AG20443 (cell line): ENCODE results near the gene NCR2.
"Not testable (repeated sequence)": the region's sequence is repeated elsewhere in the genome, so short reads cannot be mapped to it uniquely, and the experiment has no call there.

Source experiments
- DNase-seq: peaks from one replicate; pipeline ENCODE4 v3.0.0; 2012; ENCODE audit warnings: low spot score, mixed read lengths

The NCR2 gene, protein sequence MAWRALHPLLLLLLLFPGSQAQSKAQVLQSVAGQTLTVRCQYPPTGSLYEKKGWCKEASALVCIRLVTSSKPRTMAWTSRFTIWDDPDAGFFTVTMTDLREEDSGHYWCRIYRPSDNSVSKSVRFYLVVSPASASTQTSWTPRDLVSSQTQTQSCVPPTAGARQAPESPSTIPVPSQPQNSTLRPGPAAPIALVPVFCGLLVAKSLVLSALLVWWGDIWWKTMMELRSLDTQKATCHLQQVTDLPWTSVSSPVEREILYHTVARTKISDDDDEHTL

DNA sequence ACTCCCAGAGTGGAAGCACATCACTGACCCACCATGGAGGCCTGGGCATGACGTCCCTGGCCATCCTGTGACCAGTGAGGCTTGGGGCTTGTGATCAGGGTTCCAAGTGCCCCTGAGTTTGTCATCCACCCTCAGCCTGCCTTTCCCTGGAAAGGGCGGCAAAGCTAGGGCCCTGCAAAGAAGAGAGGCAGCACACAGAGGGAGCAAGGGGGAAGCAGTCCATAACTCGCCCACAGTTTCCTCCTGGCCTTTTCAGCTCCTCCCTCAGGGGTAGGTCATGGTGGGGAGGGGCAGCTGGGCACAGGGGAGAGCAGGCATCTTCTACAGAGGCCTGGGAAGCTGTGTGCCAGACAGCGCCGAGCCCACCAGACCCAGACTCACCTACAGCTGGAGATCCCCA, at the start of gene NCR2:
Gene NCR2, plus strand, starts transcription at position 313 of the 400 bp plus-strand sequence. CDS start 269 bp downstream, outside the sequence.
- DNase-seq: no peak

DNA sequence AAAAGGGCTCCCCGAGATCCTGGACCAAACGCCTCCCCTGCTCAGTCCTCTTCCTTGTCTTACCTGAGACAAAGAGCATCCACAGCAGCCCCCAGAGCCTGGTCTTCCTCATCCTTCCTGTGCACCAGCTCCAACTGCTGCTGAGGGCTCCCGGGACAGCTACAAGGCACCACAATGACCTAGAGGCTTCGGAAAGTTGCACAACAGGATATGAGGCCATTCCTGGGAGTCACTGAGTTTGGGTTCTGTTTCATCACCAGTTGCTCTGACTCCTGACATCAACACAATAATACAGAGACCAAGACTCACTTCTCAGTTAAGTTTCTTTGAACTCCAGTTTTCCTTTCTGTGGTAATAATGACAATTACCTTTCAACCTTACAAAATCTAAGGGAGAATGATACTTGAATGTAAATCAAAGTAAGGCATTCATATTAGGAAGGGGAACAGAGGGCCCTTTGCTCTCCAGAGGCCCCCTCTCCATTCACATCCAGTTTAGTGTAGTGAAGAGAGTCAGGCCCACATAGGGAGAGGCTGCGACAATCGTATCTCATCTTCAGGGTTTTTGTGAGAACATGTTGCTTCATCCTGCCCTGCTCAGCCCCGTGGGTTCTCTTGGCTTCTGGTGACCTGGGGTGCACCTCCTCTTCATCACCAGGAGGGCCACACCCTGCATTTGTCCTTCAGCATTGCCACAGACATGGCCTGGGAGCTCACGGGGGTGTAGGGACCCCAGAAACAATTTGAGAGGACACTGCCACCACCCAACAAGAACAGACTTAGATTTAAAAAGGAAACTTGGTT, 48.7 kb upstream of the NCR2 start, which contains the start of gene TREM1:
Gene TREM1, minus strand, starts transcription at position 139 of the 803 bp plus-strand sequence. Its CDS starts 27 bp downstream, at position 112.
- peak; percentile 38 for DNase-seq

DNA sequence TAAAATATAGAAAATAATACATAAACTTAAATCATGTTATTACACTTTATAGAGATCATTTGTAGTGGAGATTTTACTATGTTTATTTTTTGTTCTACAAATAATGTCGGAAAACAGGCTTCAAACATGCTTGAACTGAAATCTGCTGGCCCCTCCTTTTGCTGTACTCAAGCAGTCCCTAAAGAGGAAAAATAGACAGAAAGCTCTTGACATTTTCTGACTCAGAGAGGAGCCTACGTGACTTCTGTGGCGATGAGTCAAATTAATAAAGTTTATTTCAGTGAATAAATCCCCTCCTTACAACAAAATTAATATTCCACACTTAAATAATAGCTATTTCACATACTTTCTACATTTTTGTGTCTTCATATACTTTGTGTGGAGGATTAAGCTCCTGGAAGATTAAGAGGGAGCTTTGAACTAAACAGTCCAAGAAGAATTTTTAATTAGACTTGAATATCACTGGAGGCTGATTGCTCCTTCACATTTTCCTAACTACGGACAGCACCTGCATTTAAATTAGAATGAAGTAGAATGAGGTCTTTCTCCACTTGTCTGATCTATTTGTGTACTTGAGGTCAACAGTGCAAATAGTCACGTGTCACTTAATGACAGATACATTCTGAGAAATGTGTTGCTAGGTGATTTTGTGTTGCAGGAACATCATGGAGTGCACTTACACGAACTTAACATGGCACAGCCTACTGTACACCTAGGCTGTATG, 47.2 kb upstream of the NCR2 start:
- no peak for DNase-seq

DNA sequence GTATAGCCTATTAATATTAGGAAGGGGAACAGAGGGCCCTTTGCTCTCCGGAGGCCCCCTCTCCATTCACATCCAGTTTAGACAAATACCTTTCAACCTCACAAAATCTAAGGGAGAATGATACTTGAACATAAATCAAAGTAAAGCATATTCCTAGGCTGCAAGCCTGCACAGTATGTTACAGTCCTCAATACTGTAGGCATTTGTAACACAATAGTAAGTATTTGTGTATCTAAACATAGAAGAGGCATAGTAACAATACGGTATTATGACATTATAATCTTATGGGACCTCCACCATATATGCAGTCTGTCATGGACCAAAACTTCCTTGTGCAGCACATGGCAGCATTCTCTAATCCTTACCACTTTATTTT, 46.7 kb upstream of the NCR2 start:
- DNase-seq: no peak

DNA sequence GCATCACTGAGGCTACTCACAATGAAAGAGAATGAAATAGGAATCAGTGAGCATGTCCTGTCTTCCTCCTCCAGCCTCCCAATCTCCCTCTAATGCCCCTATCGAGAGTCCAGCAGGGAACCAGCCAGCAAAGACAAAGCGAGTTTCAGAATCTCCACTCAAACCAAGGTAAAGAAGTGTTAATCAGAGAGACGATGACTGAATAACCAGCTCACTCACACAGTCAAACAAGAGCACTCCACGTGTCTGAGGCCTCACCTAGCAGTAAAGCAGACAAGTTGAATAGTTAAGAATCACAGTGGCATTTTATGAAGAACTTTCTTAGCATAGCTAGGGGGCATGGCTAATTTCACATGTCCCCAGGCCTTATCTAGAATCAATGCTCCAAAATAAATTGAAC, 45.6 kb upstream of the NCR2 start:
- DNase-seq: no peak

DNA sequence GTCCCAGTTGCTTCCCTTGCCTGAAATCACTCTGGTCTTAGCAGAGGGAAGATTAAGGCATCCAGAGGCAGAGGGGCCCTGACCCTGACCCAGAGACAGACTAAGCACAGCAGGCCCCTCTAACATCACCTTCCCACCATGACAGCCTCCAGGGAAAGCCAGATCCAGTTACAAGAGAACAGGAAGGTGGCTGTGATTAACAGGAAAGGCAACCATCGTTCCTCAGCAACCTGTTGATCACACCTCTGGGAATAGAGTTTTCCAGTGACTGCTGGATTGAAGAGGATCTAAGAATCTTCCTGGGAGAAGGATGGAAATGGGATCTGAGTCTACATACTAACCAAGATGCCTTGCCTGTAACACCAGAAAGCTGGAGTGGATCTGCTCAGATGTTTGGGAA, 43.7 kb upstream of the NCR2 start:
- DNase-seq: no peak

DNA sequence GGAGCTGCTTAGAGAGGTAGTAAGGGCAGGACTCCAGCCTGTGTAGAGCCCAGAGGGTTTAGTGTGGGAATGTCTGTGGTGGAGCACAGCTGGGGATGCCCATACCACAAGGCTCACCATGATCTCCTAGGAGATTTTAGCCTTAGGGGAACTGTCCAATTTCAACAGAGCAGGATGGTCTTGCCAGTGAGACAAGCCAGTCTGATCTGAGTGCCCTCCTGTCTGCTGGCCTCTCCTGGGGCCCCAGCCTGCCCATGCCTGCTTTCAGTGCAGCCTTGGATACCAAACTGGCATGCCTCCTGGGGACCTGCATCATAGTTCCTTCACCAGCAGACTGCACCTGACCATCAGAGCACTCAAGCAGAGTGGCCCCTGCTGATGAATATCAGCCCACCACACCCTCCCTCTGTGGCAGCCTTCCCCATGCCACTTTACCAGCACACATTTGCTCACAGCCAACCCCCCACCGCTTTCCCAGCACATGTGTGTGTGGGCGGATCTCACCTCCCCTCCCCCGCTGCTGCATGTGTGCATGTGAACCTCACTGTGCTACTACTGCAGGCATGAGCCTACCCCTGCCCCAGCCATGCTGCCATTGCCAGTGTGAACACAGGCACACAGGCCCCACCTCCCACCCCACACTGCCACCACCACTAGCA, 41.1 kb upstream of the NCR2 start:
- DNase-seq: no peak

DNA sequence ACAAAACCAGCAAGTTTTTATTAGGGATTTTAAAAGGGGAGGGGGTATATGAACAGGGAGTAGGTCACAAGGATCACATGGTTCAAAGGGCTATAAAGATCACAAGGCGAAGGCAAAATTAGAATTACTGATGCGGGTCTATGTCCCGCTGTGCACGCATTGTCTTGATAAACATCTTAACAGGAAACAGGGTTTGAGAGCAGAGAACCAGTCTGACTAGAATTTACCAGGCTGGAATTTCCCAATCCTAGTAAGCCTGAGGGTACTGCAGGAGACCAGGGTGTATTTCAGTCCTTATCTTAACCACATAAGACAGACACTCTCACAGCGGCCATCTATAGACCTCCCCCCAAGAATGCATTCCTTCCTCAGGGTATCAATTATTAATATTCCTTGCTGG, 38.2 kb upstream of the NCR2 start:
- not testable (repeated sequence) for DNase-seq

DNA sequence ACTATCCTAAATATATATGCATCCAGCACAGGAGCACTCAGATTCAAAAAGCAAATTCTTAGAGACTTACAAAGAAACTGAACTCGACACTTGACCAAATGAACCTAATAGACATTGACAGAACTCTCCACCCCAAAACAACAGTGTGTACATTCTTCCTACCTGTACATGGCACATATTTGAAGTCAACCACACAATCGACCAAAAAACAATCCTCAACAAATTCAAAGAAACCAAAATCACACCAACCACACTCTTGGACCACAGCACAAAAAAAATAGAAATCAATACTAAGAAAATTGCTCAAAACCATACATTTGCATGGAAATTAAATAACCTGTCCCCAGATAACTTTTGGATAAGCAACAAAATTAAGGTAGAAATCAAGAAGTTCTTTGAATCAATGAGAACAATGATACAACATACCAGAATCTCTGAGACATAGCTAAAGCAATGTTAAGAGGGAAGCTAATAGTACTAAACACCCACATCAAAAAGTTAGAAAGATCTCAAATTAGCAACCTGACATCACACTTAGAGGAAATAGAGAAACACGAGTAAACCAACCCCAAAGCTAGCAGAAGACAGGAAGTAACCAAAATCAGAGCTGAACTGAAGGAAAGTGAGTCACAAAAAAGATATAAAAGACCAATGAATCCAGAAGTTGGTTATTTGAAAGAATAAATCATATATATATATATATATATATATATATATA, 36.5 kb upstream of the NCR2 start:
- DNase-seq: no peak

DNA sequence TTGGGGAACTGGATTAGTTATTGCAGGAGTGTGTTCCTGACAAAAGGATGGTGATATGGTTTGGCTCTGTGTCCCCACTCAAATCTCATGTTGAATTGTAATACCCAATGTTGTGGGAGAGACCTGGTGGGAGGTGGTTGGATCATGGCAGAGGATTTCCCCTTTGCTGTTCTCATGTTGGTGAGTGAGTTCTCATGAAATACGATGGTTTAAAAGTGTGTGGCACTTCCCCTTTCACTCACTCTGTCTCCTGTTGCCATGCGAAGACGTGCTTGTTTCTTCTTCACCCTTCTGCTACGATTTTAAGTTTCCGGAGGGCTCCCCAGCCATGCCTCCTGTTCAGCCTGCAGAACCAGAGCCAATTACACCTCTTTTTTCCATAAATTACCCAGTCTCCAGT, 32.8 kb upstream of the NCR2 start:
- no peak for DNase-seq

DNA sequence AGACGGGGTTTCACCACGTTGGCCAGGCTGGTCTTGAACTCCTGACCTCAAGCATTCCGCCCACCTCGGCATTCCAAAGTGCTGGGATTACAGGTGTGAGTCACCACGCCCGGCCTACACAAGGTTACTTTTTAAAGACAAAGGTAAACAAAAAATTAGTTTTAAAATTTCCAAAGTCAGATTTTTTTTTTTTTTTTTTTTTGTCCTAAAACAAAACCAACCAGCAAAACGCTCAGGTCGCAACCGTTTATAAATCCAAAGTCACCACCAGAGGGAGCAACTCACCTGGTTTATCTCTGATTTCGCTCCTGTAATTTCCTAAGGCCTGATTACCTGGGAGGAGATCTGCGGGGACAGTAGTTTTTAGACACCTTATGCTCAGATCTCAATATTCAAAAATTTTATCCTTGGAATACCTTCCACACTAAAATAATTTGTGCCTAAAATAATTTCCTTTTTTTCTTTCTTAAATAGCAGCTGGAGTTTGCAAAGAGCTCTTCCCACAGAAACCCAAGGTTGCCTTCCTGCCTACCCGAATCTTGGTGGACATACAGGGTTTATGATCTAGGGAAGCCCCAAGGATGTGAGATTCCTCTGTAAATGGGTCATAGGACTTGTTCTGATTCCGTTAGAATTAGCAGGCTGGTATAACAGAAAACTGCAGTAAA, 29.1 kb upstream of the NCR2 start:
- DNase-seq: peak; percentile 49

DNA sequence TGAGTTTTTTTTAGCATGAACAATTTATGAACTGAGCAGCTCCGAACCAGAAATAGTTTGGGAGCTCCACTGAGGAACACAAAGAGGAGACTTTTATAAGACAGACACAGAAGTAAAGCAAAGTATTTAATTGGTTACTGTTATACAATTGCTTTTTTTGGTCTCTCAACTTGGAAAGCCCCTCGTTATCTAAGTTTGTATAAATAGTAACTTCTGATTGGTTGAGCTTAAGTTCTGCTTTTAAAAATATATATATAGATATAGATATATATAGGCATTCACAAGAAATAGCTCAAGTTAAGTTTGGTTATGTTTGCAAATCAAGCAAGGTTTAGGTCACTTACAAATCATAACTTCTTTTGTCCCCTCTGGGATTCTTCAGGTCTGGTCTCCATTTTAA, 20.2 kb upstream of the NCR2 start:
- DNase-seq: no peak

DNA sequence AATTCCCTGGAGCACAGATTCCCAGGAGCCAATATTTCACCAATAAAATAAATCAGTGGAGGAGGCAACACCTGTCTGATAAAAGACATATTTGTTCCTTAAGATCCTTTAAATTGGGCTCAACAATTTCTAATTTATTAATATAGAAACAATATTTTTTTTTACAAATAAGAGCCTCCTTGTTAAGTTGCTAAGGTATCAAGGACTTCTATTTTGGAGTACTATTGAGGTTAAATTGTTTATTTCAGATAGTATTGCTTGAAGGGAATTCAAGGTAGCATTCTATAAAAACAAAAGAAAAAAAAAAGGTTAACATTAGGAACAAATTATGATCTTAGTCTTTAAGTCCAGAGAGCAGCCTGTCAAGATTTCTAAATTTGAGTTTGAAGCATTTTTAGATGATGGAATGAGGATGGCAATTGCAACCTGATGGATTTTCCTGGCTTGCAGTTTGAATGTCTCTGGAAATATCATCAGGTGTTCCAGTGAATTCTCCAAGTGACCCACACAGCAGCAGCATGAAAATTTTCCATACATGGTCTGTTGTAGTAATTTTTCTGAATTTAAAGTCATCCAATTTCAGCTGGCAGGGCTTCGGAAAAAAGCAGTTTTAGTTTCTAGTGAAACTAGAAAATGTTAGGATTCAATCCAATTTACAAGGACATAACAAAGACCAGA, 19.3 kb upstream of the NCR2 start:
- DNase-seq: no peak

DNA sequence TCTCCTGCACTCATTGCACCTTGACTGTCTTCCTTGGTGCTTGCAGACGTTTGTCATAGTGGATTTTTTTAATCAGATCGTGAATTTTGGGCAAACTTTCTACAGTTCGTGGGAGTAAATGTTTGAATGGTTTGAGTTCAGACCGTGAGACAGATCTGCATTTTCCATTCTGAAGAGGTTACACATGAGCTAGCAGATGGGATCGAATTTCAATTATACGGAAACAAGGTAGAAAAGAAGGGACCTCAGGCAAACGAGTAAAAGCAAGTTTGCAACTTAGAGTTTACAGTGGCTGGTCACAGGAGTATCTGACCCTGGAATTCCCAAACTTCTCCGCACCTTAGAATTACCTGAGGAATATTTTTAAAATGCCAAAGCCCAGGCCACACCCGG, 17.2 kb upstream of the NCR2 start:
- DNase-seq: no peak

DNA sequence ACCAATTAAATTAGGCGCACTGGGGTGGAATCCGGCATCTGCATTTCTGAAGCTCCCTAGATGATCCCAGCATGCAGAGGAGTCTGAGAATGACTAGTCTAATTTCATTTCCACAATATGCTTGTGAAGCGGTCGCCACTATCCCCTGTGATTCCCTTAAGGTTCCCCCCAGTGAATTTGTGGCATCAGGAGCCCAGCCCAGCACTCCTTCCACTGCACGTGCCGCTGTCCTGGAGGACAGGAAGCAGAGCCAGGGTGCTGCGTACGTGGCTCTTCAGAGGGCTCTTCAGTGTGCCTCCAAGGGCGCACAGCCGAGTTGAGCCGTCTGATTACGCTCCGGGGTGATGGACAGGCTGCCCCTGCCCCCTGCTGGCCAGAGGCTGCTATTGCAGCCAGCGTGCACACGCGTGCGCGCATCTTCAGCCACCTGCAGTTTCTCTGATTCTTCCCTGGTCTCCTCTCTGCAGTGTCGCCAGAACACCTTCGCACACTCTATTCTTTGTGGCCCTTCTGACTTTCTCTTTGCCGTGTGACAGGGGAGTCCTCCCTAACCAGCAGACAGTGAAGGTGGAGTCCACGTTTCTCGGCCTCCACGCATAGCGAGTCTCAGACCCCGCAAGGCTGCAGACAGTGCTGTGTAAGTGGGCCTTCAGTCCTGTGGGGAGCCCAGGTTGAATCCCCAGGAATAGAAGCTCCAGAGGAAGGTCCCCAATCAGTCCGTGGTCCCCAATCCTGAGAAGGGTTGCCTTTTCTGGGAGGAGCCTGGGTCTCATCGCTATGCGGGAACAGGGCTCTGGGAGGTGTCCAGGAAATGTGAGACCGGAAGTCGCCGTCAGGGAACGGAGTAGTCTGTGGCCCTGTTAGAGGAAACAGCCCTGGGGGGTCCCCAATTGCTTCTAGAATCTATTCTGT, 16.5 kb upstream of the NCR2 start:
- peak; percentile 90 for DNase-seq

DNA sequence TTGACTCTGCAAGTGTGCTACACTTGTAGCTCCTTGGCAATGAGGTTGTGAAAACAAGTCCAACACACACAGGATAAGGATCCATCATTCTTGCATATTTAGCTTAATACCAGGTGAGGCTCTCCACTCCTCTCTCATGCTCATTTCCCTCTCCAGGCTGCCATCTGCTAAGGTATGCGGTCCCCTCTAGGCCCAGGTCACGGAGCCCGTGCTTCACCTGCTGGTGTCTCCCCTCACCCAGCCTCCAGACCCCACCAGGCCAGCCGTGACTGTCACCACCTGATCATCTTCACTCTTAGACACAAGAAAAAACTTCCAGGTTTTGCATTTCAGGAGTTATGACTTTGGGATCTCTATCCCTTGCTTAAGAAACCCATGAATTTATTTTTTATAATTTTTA, 14.2 kb upstream of the NCR2 start:
- DNase-seq: no peak

DNA sequence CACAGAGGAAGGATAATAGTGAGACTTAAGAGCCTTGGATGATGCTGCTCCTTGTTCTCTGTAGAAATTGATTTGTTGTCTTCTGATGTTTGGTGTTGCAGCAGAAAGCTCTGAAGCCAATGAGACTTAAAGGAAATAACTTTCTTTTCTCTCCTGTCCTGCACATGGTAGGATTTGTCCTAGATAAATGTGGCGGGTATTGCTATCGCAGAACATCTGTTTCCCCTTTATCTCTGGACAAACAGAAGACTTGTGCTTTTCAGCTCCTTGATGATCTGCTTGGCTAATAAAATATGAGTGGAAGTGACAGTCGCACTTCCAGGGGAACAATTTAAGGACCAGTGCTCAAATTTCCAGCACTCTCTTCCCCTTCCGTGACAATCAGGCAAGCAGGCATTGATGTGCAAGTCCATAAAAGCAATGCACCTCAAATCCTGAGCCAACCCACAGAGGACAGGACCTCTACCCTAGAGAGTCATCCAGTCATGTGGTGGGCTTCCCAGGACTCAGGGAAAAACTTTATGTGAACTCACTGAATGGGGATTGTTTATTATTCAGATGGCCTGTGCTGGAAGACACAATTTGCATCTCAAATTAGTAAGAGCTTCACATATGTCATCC, 9.9 kb upstream of the NCR2 start:
- no peak for DNase-seq

DNA sequence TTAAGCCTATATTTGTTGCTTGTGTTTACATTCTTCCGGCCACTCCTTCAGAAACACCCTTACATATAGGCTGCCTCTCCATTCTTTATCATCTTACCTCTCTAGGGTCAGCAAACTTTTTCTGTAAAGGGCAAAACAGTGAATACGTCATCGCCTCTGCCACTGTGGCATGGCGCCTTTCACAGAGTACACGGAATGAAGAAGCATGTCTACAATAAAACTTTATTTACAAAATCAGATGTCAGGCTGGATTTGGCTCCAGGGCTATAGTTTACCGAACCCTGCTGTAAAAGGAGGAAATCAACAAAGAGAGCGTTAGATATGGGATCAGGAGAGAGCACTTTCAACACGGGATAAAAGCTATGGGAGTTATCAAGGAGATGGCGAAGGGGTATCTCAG, 9.3 kb upstream of the NCR2 start:
- no peak for DNase-seq

DNA sequence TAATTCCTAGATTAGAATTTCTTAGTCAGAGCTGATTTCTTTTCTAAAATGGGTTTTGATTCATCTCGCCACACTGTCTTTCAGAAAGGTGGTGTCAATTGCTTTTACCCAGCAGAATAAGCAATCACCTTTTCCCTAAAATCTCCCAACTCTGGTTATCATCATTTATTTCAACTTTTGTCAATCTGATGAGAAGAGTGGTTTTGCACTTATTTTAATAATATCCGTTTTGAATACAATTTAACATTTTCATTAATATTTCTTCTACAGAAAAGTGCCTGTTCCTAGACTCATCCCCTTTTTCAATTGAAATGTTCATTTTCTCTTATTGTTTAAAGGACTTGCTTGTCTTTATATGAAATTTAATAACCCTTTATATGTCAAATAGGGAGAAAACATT, 8.2 kb upstream of the NCR2 start:
- DNase-seq: no peak
